Panc1 (cell line): ENCODE measurements around the gene ERN1. TPM values are rescaled to one million over a fixed set of nuclear protein-coding genes. Genes with fewer than 3 reads are reported as not detected.

ENCODE experiments used
- ATAC-seq: fragments of 200-7000 bp; cut with Tn5 transposase; 2 replicates; pipeline ENCODE4 v1.9.1; 2020; ENCODE audit warnings: mild to moderate bottlenecking, moderate library complexity
- BruUV-seq: library from RNA; stranded (reverse); fragments of 400-500 nt; replicated peaks from 2 replicates; lab custom pipeline; 2021; lab: Mats Ljungman, UMichigan
- CTCF ChIA-PET: fragments of 300-600 bp; sonication (Branson Sonifier 250); formaldehyde crosslinking; loops from one replicate; lab custom pipeline; 2022; ENCODE audit warnings: antibody characterized with exemption; lab: Charles Lee
- POLR2A ChIA-PET: fragments of 300-600 bp; sonication (Branson Sonifier 250); formaldehyde crosslinking; loops from one replicate; lab custom pipeline; 2022; ENCODE audit warnings: antibody characterized with exemption; lab: Charles Lee
- DNase-seq: peaks from one replicate; pipeline ENCODE4 v3.0.0-alpha.2; 2010; ENCODE audit warnings: low read depth, low spot score
- H3K27ac ChIP-seq: 2 replicates; pipeline ENCODE4 v1.5.1; 2011; ENCODE audit warnings: mild to moderate bottlenecking, low read length, inconsistent platforms
- H3K27me3 ChIP-seq: fragments of 200-500 bp; sonication (Bioruptor generic); 2 replicates; pipeline ENCODE4 v1.6.0; 2014; ENCODE audit warnings: low read length, inconsistent platforms; ENCODE audit not compliant: control insufficient read depth, insufficient read depth
- H3K36me3 ChIP-seq: fragments of 200-500 bp; sonication (Bioruptor generic); 2 replicates; pipeline ENCODE4 v1.5.1; 2014; ENCODE audit warnings: inconsistent platforms, mild to moderate bottlenecking, low read length, moderate library complexity; ENCODE audit not compliant: control insufficient read depth, insufficient read depth
- H3K4me1 ChIP-seq: 2 replicates; pipeline ENCODE4 v1.5.1; 2011; ENCODE audit warnings: inconsistent platforms, mild to moderate bottlenecking, low read length, moderate library complexity; ENCODE audit not compliant: control insufficient read depth, insufficient read depth
- H3K4me3 ChIP-seq, 2 experiments: 2 replicates each; pipeline ENCODE4 v1.5.1; 2011 to 2012; ENCODE audit warnings: low read depth in 2 of 2, low read length in 2 of 2, mild to moderate bottlenecking in 2 of 2, inconsistent platforms in 1 of 2, moderate library complexity in 1 of 2
- H3K9me3 ChIP-seq: fragments of 200-500 bp; sonication (Bioruptor generic); 2 replicates; pipeline ENCODE4 v1.5.1; 2014; ENCODE audit warnings: low read depth, mild to moderate bottlenecking, inconsistent platforms, low read length, moderate library complexity; ENCODE audit not compliant: control insufficient read depth, insufficient read depth
- CTCF ChIP-seq: fragments of 450-650 bp; IDR thresholded peaks from 2 replicates; pipeline ENCODE4 v1.5.1; 2017; ENCODE audit warnings: mild to moderate bottlenecking
- POLR2AphosphoS5 ChIP-seq: IDR thresholded peaks from 2 replicates; pipeline ENCODE4 v1.6.1; 2012; ENCODE audit warnings: mild to moderate bottlenecking, low read depth, low read length, moderate library complexity
- SIN3A ChIP-seq: IDR thresholded peaks from 2 replicates; pipeline ENCODE4 v1.6.1; 2012; ENCODE audit warnings: low read depth, mild to moderate bottlenecking, low read length, moderate library complexity, borderline replicate concordance; ENCODE audit not compliant: insufficient read depth
- TCF7L2 ChIP-seq: IDR thresholded peaks from 2 replicates; pipeline ENCODE4 v1.6.1; 2011; ENCODE audit warnings: mild to moderate bottlenecking, low read depth, low read length, inconsistent platforms
- in situ Hi-C: cut with HindIII; loops from 2 replicates; pipeline ENCODE4 v1.10.0; 2016; ENCODE audit warnings: low sequenced_read_pairs, low pct_unique_long_range_greater_than_20kb
- intact Hi-C: fragments of 100-400 bp; cut with micrococcal nuclease; formaldehyde crosslinking; loops from one replicate; pipeline ENCODE4 v1.10.0; 2022; ENCODE audit not compliant: unreplicated experiment
- total RNA-seq: library from RNA; stranded (reverse); gene quantifications from one replicate; pipeline ENCODE4 v1.2.1, GENCODE V29; 2021; ENCODE audit not compliant: unreplicated experiment
- TF ChIP-seq, protein P1 (sequence below), 2 experiments: IDR thresholded peaks; 2 replicates each; pipeline ENCODE4 v1.6.1; 2011 to 2012; ENCODE audit warnings: low read depth in 2 of 2, control low read depth in 1 of 2, low read length in 1 of 2, mild to moderate bottlenecking in 1 of 2, moderate library complexity in 1 of 2; ENCODE audit not compliant: insufficient read depth in 1 of 2

The ERN1 gene
- total RNA-seq, 1 experiment from 2014 or later, result 12.1 TPM

DNA sequence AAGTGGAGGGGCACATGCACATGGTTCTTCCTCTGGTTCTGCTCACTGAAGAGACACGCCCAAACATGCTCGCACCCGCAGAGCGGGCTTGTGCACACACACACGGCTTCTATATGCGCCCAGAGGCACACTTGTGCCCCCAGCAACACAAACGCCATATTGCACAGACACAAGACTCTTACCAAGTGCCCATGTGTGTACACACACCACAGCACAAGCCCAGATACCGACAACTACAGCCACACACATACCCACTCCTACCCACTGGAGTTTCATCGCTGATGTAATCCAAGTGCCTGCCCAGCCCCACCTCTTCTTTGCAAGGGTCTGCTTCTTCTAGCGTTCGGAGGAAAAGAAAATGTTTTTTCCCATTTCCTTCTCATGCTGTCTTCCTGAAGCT is 138.3 kb downstream of the ERN1 start:
- TF ChIP-seq SIN3A (no peak), CTCF (no peak), TCF7L2 (no peak), POLR2AphosphoS5 (no peak)
- TF ChIP-seq, protein P1, sequence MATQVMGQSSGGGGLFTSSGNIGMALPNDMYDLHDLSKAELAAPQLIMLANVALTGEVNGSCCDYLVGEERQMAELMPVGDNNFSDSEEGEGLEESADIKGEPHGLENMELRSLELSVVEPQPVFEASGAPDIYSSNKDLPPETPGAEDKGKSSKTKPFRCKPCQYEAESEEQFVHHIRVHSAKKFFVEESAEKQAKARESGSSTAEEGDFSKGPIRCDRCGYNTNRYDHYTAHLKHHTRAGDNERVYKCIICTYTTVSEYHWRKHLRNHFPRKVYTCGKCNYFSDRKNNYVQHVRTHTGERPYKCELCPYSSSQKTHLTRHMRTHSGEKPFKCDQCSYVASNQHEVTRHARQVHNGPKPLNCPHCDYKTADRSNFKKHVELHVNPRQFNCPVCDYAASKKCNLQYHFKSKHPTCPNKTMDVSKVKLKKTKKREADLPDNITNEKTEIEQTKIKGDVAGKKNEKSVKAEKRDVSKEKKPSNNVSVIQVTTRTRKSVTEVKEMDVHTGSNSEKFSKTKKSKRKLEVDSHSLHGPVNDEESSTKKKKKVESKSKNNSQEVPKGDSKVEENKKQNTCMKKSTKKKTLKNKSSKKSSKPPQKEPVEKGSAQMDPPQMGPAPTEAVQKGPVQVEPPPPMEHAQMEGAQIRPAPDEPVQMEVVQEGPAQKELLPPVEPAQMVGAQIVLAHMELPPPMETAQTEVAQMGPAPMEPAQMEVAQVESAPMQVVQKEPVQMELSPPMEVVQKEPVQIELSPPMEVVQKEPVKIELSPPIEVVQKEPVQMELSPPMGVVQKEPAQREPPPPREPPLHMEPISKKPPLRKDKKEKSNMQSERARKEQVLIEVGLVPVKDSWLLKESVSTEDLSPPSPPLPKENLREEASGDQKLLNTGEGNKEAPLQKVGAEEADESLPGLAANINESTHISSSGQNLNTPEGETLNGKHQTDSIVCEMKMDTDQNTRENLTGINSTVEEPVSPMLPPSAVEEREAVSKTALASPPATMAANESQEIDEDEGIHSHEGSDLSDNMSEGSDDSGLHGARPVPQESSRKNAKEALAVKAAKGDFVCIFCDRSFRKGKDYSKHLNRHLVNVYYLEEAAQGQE (IDR thresholded peaks at IDR 0.05; ENCODE audit: insufficient read depth in 1 of 2, low read depth in 2 of 2, low read length in 1 of 2), result no peak

DNA sequence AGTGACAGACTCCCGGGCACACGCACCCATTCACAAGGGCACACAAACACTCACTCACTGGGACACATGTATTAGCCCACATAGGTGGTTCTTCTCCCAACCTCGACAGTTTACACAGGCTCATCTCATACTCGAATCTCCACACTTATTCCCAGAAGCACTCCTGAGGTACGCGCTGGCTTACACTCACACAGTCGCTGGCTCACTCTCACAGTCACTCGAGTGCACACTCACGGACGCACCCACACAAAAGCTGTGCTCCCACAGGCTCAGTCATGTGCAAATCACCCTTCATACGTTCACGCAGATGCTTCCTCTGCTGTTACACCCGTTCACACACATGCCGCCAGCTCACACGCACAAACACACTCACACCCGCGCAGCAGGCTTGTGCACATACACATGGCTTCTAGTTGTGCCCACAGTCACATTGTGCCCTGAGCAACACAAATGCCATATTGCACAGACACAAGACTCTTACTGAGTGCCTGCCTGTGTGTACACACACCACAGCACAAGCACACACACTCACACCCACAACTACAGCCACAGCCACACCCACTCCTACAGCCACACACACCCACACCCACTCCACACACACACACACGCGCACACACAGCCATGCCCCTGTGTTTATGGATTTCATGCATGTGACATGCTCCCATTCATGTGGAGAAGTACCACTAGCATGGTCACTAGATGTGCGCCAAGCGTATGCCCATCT is 140.2 kb downstream of the ERN1 start:
- ChIA-PET CTCF (interaction anchor here (1.0 to 1.1 kb wide), 2 partner anchors 30 to 70 kb away, joined by 4 to 6 read pairs; no protein-coding TSS in a partner anchor), POLR2A (no interaction called here)
- ATAC-seq, result no peak; the same call in 1 of the 2 replicates
- H3K4me3 ChIP-seq, result no peak overlapping the region
- in situ Hi-C loops, result no loop called here
- no peaks in the 10 kb centered on the region for H3K4me1 ChIP-seq
- intact Hi-C loops, result loop anchor here (10.0 kb wide), 1 partner anchor 75 kb away; the partner anchor contains the start of genes CSHL1 and GH1
- TF ChIP-seq TCF7L2, result no peak
- no peaks in the 10 kb centered on the region for H3K36me3 ChIP-seq
- no peaks in the 10 kb centered on the region; the same call in 1 of the 2 replicates for H3K27me3 ChIP-seq
- H3K9me3 ChIP-seq, result no peaks in the 10 kb centered on the region
- no peak for DNase-seq
- BruUV-seq, result no TSS peak
- no peak overlapping the region for H3K27ac ChIP-seq

More for the DNA sequence above, 138.3 kb downstream of the ERN1 start:
- in situ Hi-C loops (no loop called here), intact Hi-C loops (loop anchor here (10.0 kb wide), 1 partner anchor 77 kb away; the partner anchor contains the start of genes CSHL1 and GH1)
- ChIA-PET CTCF (interaction anchor here (0.6 to 0.8 kb wide), 2 partner anchors 21 to 45 kb away, joined by 3 read pairs; no protein-coding TSS in a partner anchor), POLR2A (no interaction called here)
- H3K27me3 ChIP-seq, result no peaks in the 10 kb centered on the region; the same call in 1 of the 2 replicates
- H3K9me3 ChIP-seq, result no peaks in the 10 kb centered on the region
- no TSS peak for BruUV-seq
- H3K4me3 ChIP-seq, result no peak overlapping the region
- no peaks in the 10 kb centered on the region for H3K36me3 ChIP-seq
- ATAC-seq, result no peak
- DNase-seq, result no peak
- H3K4me1 ChIP-seq, result no peaks in the 10 kb centered on the region
- H3K27ac ChIP-seq, result no peak overlapping the region

Other genes with a start within 250 kb of the ERN1 start
- not detected for gene GH2, start 248.2 kb downstream of the ERN1 start, total RNA-seq
- not detected for gene CSH1, start 233.6 kb downstream of the ERN1 start, total RNA-seq
- not detected for gene CSHL1, start 218.9 kb downstream of the ERN1 start, total RNA-seq
- not detected for gene GH1, start 211.3 kb downstream of the ERN1 start, total RNA-seq
- gene CD79B, start 197.8 kb downstream of the ERN1 start, total RNA-seq, result not detected
- gene SCN4A, start 157.2 kb downstream of the ERN1 start, total RNA-seq, result 0.03 TPM
- gene PRR29, start 131.8 kb downstream of the ERN1 start, total RNA-seq, result 0.10 TPM
- gene ICAM2, start 109.5 kb downstream of the ERN1 start, total RNA-seq, result 0.33 TPM
- gene TEX2, start 133.1 kb upstream of the ERN1 start, total RNA-seq, result 20.1 TPM